GM18508 (cell line): ENCODE data around the gene CD4.
A peak's percentile ranks its signal among the peaks of the same experiment; 100 is the strongest.

Source experiments
- ATAC-seq: cut with Tn5 transposase; IDR thresholded peaks from one replicate; pipeline ENCODE4 v1.9.1; 2021; ENCODE audit warnings: moderate number of reproducible peaks; ENCODE audit not compliant: insufficient read depth, unreplicated experiment

The CD4 gene

DNA sequence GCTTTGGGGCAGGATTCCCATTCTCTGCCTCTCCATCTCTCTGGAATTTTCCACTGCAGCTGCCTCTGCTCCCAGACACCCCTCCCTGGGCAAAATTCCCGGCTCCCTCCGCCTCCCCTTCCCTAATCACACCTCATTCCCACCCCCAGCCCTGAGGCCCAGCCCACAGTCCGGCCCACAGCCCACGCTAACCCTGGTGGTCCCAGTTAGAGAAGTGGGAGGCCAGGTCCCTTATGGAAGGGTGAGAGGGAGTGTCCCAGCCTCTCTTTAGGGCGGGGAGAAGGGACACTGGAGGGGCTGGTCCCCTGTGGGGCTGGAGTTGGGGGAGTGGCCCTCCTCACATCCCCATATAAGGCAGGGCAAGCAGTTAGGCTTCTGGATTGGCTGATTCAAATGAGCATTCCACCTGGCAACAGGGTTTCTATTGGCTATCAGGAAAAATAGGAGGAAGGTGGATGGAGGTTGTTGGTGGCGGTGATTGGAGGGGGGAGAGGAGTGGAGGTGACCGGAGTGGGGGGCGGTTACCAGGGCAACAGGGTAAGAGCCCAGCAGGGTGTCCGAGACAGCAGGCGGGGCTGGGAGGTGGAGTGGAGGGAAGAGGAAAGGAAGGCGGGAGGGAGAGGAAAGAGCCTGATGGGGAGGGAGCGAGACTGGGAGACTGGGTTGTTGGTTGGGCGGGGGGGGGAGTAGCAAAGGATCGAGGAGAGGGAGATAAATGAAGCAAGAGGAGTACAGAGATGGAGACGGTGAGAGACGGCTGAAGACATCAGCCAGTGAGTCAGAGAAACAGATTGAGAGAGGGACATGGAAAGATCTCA lies 25.1 kb upstream of the CD4 start:
- peak; percentile 75 for ATAC-seq

DNA sequence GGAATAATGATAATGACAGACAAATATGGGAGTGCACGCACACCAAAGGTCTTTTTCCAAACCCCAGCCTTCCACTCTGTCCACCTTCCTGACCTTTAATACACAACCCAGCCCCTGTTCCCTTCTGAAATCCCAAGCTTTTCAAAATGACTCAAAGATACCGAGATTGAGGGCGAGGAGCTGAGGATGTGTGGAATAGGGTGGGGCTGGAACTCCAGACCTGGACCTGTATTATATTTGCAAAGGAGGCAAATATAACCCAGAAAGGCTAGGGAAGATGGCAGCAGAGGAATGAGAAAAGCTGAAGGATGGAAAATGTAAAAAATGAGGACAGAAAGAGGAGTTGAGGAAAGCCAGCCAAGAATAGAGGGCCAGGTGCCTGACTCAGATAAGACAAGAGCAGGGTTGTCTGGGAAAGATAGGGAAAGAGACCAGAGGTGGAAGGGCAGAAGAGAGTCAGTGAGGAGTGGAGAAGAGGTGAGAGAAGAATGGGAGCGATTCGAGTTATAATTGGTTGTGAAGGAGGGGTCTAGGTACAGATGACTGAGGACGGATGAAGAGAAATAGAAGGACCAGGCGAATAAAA lies 24.2 kb upstream of the CD4 start:
- ATAC-seq, result no peak

DNA sequence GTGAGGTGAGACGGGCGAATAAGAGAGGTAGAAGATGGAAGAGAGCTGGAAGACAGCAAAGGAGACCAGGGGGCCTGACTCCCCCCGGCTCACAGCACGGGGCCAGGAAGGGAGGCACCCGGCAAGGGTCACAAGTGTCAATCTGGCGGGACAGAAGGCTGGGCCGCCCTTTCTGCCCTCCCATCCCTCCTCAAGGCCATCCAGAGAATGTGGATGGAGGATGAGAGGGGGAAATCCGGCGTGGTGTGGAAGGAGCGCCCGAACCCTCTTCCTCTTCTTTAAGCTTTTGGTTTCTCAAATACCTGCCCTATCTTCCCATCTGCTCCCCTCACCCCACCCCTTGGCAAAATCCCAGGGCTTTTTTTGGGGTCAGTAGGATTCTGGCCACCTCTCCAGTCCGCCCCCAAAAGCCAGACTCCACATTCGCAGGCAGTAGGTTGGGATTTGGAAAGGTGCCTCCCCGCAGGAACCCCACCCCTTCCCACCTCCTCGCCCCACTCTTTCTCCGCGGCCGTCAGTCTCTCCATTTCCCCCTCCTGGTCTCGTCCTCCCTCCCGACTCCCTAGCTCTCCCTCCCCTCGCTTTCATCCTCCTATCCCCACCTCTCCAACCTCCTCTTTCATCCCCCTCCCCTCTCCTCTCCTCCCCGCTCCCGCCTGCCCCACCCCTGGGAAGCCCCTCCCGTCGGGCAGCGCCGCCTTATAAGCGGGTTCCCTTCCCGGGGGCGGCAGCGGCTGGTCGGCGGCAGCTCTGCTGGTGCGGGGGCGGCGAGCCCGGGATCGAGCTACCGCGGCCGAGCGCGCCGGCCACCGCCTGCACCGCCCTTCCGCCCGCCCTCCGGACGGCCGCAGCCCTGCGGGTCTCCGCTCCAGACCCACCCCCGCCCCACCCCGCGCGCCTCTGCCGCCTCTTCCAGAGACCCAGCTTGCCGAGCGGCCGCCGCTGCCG lies 23.4 kb upstream of the CD4 start, which contains the start of gene PTMS:
Gene PTMS, plus strand, starts transcription at position 730 of the 948 bp plus-strand sequence. CDS start 343 bp downstream, outside the sequence.
- no peak for ATAC-seq

DNA sequence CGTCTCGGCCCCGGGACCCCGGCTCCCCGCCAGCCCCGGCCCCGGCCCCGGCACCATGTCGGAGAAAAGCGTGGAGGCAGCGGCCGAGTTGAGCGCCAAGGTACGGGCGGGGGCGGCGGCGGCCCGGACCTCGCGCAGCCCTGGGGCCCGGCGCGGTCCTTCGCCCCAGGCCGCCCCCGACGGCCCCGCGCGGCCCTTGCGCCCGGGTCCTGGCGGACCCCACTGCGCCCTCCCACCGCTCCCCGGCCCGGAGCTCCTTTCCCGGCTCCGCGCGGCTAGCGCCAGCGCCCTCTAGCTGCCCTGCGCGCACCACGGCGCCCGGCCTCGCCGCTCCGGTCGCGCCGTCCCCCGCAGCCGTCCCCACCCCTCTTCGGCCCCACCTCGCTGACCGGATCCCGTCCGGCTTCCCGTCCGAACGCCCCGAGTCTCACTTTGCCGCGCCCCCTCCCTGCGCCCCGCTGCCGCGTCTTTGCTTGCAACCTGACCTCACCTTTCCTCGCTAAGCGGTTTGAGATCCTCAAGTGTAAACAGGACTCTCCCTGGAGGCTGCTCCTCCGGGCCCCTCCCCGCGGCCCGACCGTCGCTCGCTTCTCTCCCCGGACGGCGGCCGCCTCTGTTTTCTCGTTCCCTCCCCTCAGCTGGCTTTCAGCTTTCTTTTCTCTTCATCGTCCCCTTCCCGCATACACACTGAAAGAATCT lies 22.5 kb upstream of the CD4 start:
- ATAC-seq, result no peak

DNA sequence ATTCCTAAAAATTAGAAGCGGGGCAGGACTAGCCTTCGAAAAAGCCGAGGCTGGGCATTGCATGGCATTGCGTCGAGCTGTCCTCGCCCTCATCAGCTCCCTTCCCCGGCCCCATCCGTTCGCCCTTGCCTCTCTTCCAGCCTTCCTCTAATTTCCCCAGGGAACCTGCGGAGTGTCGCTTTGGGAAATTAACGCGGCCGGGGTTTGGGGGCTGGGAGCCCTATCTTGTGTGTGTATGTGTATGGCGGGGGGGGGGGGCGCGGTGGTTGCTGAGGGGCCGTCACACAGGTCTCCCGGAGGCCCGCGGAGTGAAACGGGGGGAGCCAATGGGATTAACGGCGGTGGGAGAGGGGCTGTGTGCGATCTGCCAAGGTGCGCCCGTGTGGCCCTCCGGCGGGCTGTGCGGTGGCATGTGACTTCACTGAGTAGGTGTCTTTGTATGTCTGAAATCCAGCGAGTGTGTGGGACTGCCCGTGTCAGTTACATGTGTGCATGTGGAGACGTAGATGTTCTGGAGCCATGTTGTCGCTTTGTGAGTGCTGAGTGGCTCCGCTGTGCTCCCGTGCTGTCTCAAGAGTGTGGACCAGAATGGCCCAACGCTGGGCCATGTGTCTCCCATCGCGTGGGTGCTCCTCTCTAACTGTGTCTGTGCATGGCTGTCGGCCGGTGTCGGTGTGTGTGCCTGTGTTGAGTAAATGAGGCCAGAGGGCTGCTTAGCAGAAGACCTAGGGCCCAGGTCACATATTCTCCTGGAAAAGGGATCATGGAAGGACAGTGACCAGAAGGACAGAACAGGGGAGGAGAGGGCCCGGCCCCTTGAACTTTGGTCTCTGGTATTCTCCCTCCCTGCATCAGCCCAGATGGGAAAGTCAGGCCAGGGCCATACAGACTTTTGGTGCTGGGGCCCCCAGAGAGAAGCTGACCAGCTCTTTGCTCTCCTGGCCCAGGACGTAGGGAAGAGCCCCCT lies 21.7 kb upstream of the CD4 start:
- ATAC-seq, result no peak

DNA sequence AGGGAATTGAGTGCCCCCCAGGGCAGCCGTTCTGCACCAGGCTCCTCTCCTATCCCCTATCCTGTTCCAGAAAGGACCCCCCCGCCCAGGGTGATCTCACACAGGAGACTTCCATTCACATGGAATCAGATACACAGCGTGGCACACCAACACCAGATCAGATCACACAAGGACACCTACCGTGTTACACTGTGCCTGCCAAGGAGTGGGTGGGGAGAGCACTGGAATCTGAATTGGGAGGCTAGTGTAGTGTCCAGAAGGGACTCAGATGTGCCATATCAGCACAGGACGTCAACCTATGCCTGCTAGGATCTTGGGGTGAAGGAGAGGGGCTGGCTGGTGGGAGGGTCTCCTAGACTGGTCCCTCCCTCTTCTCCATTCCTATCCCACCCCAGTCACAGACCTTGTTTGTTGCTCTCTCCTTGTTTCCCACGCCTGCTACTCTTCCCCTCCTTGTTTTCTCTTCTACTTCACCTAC lies 20.9 kb upstream of the CD4 start:
- no peak for ATAC-seq

DNA sequence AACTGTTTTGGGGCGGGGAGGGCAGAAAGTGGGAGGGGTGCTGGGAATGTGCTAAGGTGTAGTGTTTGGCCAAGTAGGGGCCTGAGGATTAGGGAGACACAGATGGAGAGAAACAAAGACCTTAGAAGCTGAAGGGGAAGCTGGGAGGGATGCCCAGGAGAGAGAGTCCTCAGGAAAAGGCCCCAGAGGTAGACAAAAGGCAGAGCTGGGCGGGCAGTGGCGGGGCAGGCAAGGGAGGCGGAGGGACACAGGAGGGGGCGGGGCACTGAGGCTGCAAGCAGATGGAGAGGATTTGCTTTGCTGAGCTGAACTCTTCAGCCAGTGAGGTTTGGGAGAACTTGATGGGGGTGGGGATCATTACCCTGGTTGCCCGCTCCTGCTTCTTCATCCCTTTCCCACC lies 20.3 kb upstream of the CD4 start:
- no peak for ATAC-seq

DNA sequence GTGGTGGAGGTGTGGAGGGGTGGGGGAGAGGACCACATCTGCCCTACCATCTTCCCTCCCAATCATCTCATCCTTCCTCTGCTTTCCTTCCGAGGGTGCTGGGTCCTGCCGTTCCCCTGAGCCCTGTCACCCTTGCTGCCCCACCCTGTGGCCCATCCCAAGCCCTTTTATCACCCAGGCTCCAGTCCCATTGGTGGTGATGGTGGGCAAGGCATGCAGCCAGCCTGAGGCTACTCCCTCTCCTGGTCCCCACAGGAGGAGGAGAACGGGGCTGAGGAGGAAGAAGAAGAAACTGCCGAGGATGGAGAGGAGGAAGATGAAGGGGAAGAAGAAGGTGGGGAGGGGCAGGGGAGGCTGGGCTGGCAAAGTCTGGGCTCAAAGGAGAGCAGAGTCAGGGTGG lies 19.7 kb upstream of the CD4 start:
- ATAC-seq, result no peak

DNA sequence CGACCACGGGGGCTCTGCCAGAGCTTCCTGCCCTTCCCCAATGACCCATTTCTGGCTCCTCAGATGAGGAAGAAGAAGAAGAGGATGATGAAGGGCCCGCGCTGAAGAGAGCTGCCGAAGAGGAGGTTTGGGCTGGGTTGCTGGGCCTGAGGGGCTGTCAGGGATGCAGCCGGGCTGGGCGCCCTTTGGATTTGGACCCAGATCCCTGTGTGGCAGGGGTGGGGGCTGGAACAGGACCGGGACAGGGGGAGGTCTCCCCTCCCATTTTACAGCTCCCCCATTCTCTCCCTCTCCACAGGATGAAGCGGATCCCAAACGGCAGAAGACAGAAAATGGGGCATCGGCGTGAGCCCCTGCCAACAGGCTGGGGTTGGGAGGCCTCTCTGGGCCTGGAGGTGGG lies 19.2 kb upstream of the CD4 start:
- ATAC-seq, result no peak

DNA sequence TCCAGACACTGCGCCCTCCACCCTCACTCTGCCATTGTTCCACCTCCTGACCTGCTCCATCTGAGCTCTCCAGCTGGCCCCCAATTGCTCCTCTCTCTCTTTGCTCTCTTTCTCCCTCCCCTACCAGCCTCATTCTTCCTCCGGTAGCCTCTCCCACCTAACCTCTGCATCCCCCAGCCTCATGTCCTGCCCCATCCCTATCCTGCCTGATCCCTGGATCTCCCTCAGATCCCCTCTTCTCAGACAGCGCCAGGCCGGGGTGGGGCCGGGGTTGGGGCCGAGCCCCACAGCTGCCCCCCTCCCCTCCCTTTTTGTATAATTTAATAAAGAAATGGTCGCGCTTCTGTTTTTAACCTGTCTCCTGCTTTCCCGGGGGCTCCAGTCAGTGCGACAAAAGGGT lies 18.7 kb upstream of the CD4 start:
- ATAC-seq, result no peak

DNA sequence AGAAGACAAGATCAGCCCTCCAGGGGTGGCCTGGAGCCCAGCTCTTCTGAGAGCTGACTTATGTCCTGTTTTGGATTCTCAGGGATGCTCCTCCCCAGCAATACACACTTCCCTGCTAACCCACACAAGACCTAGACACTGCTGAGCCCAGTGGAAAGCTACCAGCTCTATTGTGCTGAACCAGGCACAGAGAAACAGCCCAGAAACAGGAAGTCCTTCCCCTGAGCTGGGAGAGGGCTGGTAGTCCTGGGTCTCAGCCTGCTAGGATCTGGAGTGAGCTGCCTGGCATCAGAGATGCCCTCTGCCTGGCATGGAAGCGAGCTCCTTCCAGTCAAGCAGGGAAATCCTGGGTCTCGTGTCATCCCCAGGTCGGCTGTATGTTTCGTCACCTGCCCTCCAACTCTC lies 18.2 kb upstream of the CD4 start:
- no peak for ATAC-seq

DNA sequence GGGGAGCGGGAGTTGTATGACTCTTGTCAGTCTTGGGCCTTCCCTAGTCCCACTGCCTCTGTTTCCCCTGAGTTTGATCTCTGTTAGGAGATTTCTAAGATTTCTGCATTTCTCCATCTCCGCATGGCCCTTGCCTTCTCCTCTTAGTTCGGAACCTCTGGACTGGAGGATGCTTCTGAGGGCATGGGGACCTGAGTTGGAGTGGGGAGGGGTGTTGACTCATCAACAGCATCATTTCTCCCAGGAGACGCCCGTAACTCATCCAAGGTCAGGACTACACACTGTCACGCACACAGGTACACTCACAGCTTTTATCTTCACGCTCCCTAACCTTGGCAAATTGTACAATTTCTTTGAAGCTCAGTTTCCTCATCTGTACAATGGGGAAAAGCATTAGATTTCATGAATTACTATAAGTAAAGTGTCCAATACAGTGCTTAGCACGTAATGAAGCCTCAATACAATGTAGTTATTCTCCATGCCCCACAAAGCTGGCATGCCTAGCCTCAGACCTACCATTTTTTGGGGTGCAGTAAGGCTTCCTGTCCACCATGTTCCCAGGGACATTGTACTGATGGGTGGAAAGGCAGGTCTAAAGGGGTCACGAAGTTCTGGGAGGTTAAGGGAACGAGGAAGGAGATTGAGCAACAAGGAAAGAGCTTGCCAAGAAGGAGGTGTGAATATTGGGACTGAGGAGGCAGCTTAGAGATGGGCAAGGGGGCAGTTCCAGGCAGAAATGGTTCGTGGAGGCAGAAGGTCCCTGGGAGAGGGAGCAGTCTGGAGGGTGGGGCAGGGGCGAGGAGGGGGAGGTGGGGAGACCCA lies 17.6 kb upstream of the CD4 start:
- no peak for ATAC-seq

DNA sequence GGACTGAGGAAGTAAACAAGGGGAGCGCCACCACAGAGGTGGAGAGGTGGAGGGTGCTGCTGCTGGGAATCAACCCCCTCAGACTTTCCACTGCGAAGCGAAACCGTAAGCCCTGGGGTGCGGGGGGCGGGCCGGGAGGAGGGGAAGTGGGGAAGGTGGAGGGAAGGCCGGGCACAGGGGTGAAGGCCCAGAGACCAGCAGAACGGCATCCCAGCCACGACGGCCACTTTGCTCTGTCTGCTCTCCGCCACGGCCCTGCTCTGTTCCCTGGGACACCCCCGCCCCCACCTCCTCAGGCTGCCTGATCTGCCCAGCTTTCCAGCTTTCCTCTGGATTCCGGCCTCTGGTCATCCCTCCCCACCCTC lies 17.0 kb upstream of the CD4 start, which contains the start of gene LAG3:
Gene LAG3, plus strand, starts transcription at position 190 of the 365 bp plus-strand sequence. CDS start 333 bp downstream, outside the sequence.
- no peak for ATAC-seq

DNA sequence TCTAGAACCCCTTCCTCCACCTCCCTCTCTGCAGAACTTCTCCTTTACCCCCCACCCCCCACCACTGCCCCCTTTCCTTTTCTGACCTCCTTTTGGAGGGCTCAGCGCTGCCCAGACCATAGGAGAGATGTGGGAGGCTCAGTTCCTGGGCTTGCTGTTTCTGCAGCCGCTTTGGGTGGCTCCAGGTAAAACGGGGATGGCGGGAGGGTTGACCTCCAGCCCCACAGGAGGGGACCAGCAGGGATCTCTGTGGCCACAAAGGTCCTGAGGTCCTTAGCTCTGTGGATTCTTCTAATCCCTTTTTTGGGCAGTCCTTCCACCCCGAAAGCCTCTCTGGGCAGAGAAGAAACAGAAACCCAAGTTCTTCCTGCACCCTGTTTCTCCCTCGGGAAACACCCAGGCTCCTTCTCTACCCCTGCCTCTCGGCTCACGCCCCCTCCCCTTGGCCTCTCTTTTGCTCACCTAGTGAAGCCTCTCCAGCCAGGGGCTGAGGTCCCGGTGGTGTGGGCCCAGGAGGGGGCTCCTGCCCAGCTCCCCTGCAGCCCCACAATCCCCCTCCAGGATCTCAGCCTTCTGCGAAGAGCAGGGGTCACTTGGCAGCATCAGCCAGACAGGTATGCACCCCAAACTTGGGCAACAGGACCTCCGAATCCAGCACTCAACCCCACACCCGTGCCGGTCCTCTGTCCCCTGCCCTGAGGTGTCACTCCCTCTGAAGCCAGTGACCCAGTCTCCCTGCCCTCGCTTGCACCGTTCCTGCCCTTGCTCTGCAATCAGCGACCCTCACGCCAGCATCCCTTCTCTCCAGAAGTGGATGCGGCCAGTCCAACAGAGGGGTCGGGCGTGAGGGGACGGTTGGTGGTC lies 16.4 kb upstream of the CD4 start:
- ATAC-seq, result no peak

DNA sequence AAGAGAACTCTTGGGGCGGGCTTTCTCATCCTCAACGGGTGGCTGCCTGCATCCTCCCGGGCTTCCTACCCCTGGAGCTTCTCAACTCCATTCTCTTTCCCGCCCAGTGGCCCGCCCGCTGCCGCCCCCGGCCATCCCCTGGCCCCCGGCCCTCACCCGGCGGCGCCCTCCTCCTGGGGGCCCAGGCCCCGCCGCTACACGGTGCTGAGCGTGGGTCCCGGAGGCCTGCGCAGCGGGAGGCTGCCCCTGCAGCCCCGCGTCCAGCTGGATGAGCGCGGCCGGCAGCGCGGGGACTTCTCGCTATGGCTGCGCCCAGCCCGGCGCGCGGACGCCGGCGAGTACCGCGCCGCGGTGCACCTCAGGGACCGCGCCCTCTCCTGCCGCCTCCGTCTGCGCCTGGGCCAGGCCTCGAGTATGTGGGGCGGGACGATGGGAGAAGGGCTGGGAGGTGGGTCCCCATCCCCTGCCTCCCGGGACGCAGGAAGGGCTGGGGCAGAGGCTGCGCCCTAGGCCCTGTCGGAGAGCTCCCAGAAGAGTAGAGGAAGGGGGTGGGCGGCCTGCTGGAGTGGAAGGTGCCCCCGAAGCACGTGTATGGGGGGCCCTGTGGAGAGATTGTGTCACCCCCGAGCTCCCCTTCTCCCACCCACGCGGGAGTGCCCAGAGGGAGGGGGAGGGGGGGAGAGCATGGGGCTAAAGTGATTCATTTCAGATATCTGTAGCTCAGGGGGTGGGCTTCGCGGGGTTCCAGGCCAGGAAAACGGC lies 15.6 kb upstream of the CD4 start:
- ATAC-seq, result no peak

DNA sequence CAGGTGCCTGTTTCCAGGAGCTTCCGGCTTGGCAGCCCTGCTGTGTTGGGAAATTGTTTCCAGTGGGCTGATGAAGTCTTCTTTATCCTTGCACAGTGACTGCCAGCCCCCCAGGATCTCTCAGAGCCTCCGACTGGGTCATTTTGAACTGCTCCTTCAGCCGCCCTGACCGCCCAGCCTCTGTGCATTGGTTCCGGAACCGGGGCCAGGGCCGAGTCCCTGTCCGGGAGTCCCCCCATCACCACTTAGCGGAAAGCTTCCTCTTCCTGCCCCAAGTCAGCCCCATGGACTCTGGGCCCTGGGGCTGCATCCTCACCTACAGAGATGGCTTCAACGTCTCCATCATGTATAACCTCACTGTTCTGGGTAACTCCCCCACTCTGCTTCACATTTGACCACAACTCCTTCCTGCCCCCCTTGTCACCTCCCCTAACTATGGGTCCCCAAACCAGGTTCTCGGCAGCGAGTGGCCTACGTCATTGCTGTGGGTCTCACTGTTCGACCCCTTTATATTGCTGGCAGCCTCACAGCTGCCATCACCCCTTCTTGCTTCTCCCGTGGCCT lies 14.7 kb upstream of the CD4 start:
- no peak for ATAC-seq
